Measurements from ENCODE around the gene RAB28. TPM values are rescaled to one million over a fixed set of nuclear protein-coding genes. Genes with fewer than 3 reads are reported as not detected.

The RAB28 gene
- total and polyA plus RNA-seq, 2 of the 8 experiments (the other 6 are each of a cell fraction or from before 2014, with no cell fraction given), result 16.0 to 18.7 TPM

DNA sequence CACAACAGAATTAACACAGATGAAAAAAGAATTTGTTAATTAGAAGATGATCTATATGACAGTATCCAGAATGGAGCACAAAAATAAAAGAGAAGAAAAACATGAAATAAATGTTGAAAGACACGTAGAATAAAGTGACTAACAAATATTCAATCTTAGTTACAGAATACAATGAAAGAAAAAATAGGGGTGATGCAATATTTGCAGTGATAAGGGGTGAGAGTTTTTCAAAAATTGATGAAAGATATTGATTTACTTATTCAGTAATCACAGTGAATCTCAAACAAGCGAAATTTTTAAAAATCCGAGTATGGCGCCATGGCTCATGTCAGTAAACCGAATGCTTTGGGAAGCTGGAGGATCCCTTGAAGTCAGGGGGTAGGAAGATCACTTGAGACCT lies 20.2 kb upstream of the RAB28 start (continued):
- TF ChIP-seq EP300 (IDR thresholded peaks at IDR 0.05; ENCODE audit: borderline replicate concordance in 1 of 2, low read depth in 2 of 2, low read length in 2 of 2) (no peak), GABPA (IDR thresholded peaks at IDR 0.05; ENCODE audit: borderline replicate concordance, insufficient read depth, low read length) (no peak), SP2 (IDR thresholded peaks at IDR 0.05; ENCODE audit: low read length) (no peak)

All from H1 (cell line).